Thoracic aorta (tissue), 2 donors: ENCODE results near the gene ANKRD16. TPM values are rescaled to one million over a fixed set of nuclear protein-coding genes. Genes with fewer than 3 reads are reported as not detected.

Experiments used
- ATAC-seq: fragments of 150-250 bp; one replicate; pipeline ENCODE4 v1.8.0; 2017; ENCODE audit warnings: low read depth; ENCODE audit not compliant: insufficient number of reproducible peaks, low FRiP score
- DNase-seq: peaks from one replicate; pipeline ENCODE4 v3.0.0-alpha.2; 2020; ENCODE audit warnings: low spot score
- H3K27ac ChIP-seq, 2 donors: fragments of 200-600 bp; sonication (generic); 1 replicate in 1 of 2; 2 replicates in 1 of 2; pipeline ENCODE4 v1.5.1; 2016; ENCODE audit warnings: mild to moderate bottlenecking in 2 of 2, moderate library complexity in 2 of 2
- H3K27me3 ChIP-seq: fragments of 200-600 bp; sonication (generic); replicated peaks from 2 replicates; pipeline ENCODE4 v1.6.0; 2016; ENCODE audit warnings: mild to moderate bottlenecking; ENCODE audit not compliant: insufficient read depth
- H3K36me3 ChIP-seq: fragments of 200-600 bp; sonication (generic); one replicate; pipeline ENCODE4 v1.5.1; 2016
- H3K4me1 ChIP-seq, 2 donors: fragments of 200-600 bp; sonication (generic); 1 replicate in 1 of 2; 2 replicates in 1 of 2; pipeline versions ENCODE4 v1.5.1 to v1.6.0; 2016; ENCODE audit warnings: low read depth in 2 of 2, mild to moderate bottlenecking in 1 of 2; ENCODE audit not compliant: control insufficient read depth in 1 of 2
- H3K4me3 ChIP-seq: fragments of 200-600 bp; sonication (generic); 2 replicates; pipeline ENCODE4 v1.5.1; 2016; ENCODE audit warnings: mild to moderate bottlenecking
- H3K9me3 ChIP-seq: fragments of 200-600 bp; sonication (generic); 2 replicates; pipeline ENCODE4 v1.5.1; 2016
- CTCF ChIP-seq: fragments of 200-600 bp; sonication (generic); IDR thresholded peaks from one replicate; pipeline ENCODE4 v1.5.1; 2019; ENCODE audit warnings: antibody characterized with exemption
- total RNA-seq, 2 donors: library from RNA; depleted of rRNA; stranded (reverse); fragments of >200 nt; gene quantifications; one replicate each; pipeline versions ENCODE4 v1.1.0 to v1.2.3, GENCODE V29; 2016

Gene ANKRD16
- total RNA-seq, 2 donors from 2014 or later: 10.4 to 15.0 TPM

- DNase-seq: no peak
- H3K9me3 ChIP-seq: no peaks in the 10 kb centered on the region
- no peak for TF ChIP-seq CTCF
- ATAC-seq: no peak
- no peak overlapping the region for H3K4me3 ChIP-seq
- H3K36me3 ChIP-seq: peaks cover 30% of the 10 kb centered on the region
- no peaks in the 10 kb centered on the region for H3K27me3 ChIP-seq
- no peak overlapping the region for H3K27ac ChIP-seq
- no peaks in the 10 kb centered on the region for H3K4me1 ChIP-seq
Observed at GRCh38 chr10:5905854-5906507, 16.3 kb upstream of the ANKRD16 start.

GRCh38 chr10:5904227-5904626, 14.5 kb upstream of the ANKRD16 start:
- no peak for TF ChIP-seq CTCF
- Histone ChIP-seq H3K9me3 (no peaks in the 10 kb centered on the region), H3K27me3 (no peaks in the 10 kb centered on the region), H3K4me1 (no peaks in the 10 kb centered on the region), H3K27ac (no peak overlapping the region), H3K4me3 (no peak overlapping the region), H3K36me3 (peaks cover 13% of the 10 kb centered on the region)
- ATAC-seq (no peak), DNase-seq (no peak)

GRCh38 chr10:5903563-5903962, 13.9 kb upstream of the ANKRD16 start:
- Histone ChIP-seq H3K4me3 (no peak overlapping the region), H3K9me3 (no peaks in the 10 kb centered on the region), H3K27ac (no peak overlapping the region), H3K4me1 (no peaks in the 10 kb centered on the region), H3K36me3 (peaks cover 8% of the 10 kb centered on the region), H3K27me3 (no peaks in the 10 kb centered on the region)
- TF ChIP-seq CTCF: no peak
- no peak for DNase-seq
- ATAC-seq: no peak

GRCh38 chr10:5902511-5903274, 13.0 kb upstream of the ANKRD16 start:
- H3K4me1 ChIP-seq: no peaks in the 10 kb centered on the region
- H3K27me3 ChIP-seq: no peaks in the 10 kb centered on the region
- no peak for DNase-seq
- TF ChIP-seq CTCF: no peak
- no peak overlapping the region for H3K27ac ChIP-seq
- no peak for ATAC-seq
- H3K9me3 ChIP-seq: no peaks in the 10 kb centered on the region
- H3K4me3 ChIP-seq: no peak overlapping the region
- H3K36me3 ChIP-seq: peaks cover 8% of the 10 kb centered on the region

GRCh38 chr10:5900247-5900646, 10.6 kb upstream of the ANKRD16 start:
- Histone ChIP-seq H3K36me3 (no peaks in the 10 kb centered on the region), H3K9me3 (no peaks in the 10 kb centered on the region), H3K27me3 (no peaks in the 10 kb centered on the region), H3K4me1 (no peaks in the 10 kb centered on the region), H3K4me3 (no peak overlapping the region), H3K27ac (no peak overlapping the region)
- TF ChIP-seq CTCF: no peak
- no peak for DNase-seq
- ATAC-seq: no peak
